CD4-positive, alpha-beta T cell (primary cell): Measurements from ENCODE around the gene TMEM72. TPM values are rescaled to one million over a fixed set of nuclear protein-coding genes. Genes with fewer than 3 reads are reported as not detected.

Source experiments
- ATAC-seq: fragments of 200-7000 bp; cut with Tn5 transposase; one replicate; pipeline ENCODE4 v1.10.0; 2022; ENCODE audit warnings: mild to moderate bottlenecking; ENCODE audit not compliant: poor library complexity
- CTCF ChIA-PET: fragments of 350-600 bp; sonication (Branson Sonifier 250); formaldehyde crosslinking; loops from one replicate; lab custom pipeline; 2021; ENCODE audit warnings: antibody characterized with exemption, inconsistent platforms; lab: Charles Lee
- POLR2A ChIA-PET: fragments of 350-600 bp; sonication (Branson Sonifier 250); formaldehyde crosslinking; loops from one replicate; lab custom pipeline; 2021; ENCODE audit warnings: antibody characterized with exemption, inconsistent platforms; lab: Charles Lee
- DNase-seq, 14 experiments: peaks; one replicate each; pipeline ENCODE4 v3.0.0-alpha.2; 2013 to 2020; ENCODE audit warnings: mixed read lengths in 2 of 14
- H3K27ac ChIP-seq, 2 donors: one replicate each; pipeline versions ENCODE4 v1.5.1 to v1.7.0; 2013; ENCODE audit warnings: low read length in 2 of 2, low read depth in 1 of 2, mild to moderate bottlenecking in 1 of 2
- H3K27me3 ChIP-seq, 2 experiments: 1 replicate in 1 of 2; 2 replicates in 1 of 2; pipeline versions ENCODE4 v1.6.1 to v1.7.0; 2013; ENCODE audit warnings: low read length in 2 of 2, control low read depth in 1 of 2, mild to moderate bottlenecking in 1 of 2, moderate library complexity in 1 of 2; ENCODE audit not compliant: insufficient read depth in 2 of 2, control insufficient read depth in 1 of 2
- H3K36me3 ChIP-seq: one replicate; pipeline ENCODE4 v1.6.1; 2013; ENCODE audit warnings: low read length, control low read depth; ENCODE audit not compliant: insufficient read depth
- H3K4me1 ChIP-seq: one replicate; pipeline ENCODE4 v1.6.1; 2013; ENCODE audit warnings: low read length, control low read depth; ENCODE audit not compliant: insufficient read depth
- H3K4me3 ChIP-seq: one replicate; pipeline ENCODE4 v1.5.1; 2013; ENCODE audit warnings: mild to moderate bottlenecking, low read length, moderate library complexity
- H3K9me3 ChIP-seq, 2 experiments: 1 replicate in 1 of 2; 2 replicates in 1 of 2; pipeline versions ENCODE4 v1.6.1 to v1.7.0; 2013; ENCODE audit warnings: low read length in 2 of 2, mild to moderate bottlenecking in 2 of 2, control low read depth in 1 of 2, moderate library complexity in 1 of 2; ENCODE audit not compliant: control insufficient read depth in 1 of 2, insufficient read depth in 1 of 2
- H3K27ac Mint-ChIP-seq: one replicate; pipeline ENCODE4 v1.8.0; 2020; ENCODE audit warnings: mixed read lengths
- H3K27me3 Mint-ChIP-seq: one replicate; pipeline ENCODE4 v1.8.0; 2021; ENCODE audit warnings: mixed read lengths
- H3K36me3 Mint-ChIP-seq: one replicate; pipeline ENCODE4 v1.8.0; 2021; ENCODE audit warnings: low read depth, mixed read lengths
- H3K4me1 Mint-ChIP-seq: one replicate; pipeline ENCODE4 v1.8.0; 2021; ENCODE audit warnings: low read depth, mixed read lengths
- H3K4me3 Mint-ChIP-seq: one replicate; pipeline ENCODE4 v1.8.0; 2020; ENCODE audit warnings: mild to moderate bottlenecking, mixed read lengths
- H3K9me3 Mint-ChIP-seq: one replicate; pipeline ENCODE4 v1.8.0; 2020; ENCODE audit warnings: mixed read lengths
- intact Hi-C, 2 experiments: fragments of 100-400 bp; cut with DNase I in 1 of 2; cut with micrococcal nuclease in 1 of 2; formaldehyde crosslinking; loops; one replicate each; pipeline versions ENCODE4 v1.15.1 to v1.9.0; 2023 to 2025; cut with DNase I, micrococcal nuclease
- total RNA-seq, 174 experiments: library from RNA in 2 of 174; stranded (reverse) in 2 of 174; gene quantifications; one replicate each; pipeline ENCODE4 v1.2.3 and lab custom pipeline; 2021 to 2026
- TF ChIP-seq, protein P1 (sequence below): fragments of 200-600 bp; IDR thresholded peaks from one replicate; pipeline ENCODE4 v1.8.0; 2022; ENCODE audit warnings: antibody characterized with exemption, mild to moderate bottlenecking

Gene TMEM72
- total RNA-seq, 2 experiments from 2014 or later: not detected

DNA sequence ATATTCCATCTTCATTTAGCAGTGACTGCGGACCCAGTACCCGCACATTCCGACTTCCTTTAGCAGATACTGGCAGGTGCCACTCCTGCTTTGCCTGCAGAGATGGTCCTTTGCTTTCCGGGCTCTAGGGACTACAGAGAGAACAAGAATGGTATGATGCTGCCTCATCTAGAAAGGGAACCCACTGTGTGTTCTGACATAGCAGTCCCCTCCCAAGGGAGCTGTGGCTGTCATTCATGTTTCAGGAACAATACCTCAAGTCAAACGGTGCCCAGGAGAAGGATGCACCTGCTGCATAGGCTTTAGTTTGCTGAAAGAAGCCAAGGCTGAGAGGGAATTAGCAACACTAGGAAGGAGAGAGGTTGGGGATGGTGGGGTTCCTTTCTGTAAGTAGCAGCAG is 15.9 kb upstream of the TMEM72 start:
- Mint-ChIP-seq H3K36me3 (no peaks in the 10 kb centered on the region), H3K27me3 (no peaks in the 10 kb centered on the region), H3K27ac (no peak overlapping the region), H3K4me1 (no peaks in the 10 kb centered on the region), H3K9me3 (no peaks in the 10 kb centered on the region), H3K4me3 (no peak overlapping the region)
- Histone ChIP-seq H3K9me3 (no peaks in the 10 kb centered on the region), H3K4me1 (no peaks in the 10 kb centered on the region), H3K27me3 (no peaks in the 10 kb centered on the region), H3K27ac (no peak overlapping the region), H3K4me3 (no peak overlapping the region), H3K36me3 (no peaks in the 10 kb centered on the region)
- ATAC-seq (no peak), DNase-seq (no peak)
- POLR2A ChIA-PET: no interaction called here
- CTCF ChIA-PET: no interaction called here
- intact Hi-C loops: no loop called here
- TF ChIP-seq, protein P1, sequence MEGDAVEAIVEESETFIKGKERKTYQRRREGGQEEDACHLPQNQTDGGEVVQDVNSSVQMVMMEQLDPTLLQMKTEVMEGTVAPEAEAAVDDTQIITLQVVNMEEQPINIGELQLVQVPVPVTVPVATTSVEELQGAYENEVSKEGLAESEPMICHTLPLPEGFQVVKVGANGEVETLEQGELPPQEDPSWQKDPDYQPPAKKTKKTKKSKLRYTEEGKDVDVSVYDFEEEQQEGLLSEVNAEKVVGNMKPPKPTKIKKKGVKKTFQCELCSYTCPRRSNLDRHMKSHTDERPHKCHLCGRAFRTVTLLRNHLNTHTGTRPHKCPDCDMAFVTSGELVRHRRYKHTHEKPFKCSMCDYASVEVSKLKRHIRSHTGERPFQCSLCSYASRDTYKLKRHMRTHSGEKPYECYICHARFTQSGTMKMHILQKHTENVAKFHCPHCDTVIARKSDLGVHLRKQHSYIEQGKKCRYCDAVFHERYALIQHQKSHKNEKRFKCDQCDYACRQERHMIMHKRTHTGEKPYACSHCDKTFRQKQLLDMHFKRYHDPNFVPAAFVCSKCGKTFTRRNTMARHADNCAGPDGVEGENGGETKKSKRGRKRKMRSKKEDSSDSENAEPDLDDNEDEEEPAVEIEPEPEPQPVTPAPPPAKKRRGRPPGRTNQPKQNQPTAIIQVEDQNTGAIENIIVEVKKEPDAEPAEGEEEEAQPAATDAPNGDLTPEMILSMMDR: no peak

DNA sequence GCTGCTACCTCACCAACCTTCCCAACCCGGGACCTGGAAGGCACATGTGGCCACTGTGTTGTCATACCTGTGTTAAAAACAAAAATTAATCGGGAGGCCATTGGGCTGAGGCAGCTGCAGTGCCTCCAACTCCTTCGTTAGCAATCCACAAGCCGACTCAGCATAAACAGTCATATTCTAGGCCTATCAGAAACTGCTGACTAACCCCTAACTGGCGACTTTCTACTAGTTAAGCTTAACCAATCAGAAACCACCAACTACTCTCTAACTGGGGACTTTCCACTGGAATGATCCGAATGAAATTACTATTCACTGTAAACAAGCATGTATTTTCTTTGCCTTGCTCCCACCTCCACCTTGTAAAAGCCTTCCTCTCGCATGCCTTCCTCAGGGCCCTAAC is 14.1 kb upstream of the TMEM72 start:
- no peaks in the 10 kb centered on the region for H3K4me1 ChIP-seq
- no peak overlapping the region for H3K27ac Mint-ChIP-seq
- no peaks in the 10 kb centered on the region for H3K27me3 Mint-ChIP-seq
- H3K9me3 ChIP-seq: no peaks in the 10 kb centered on the region
- TF ChIP-seq, protein P1: no peak
- no peaks in the 10 kb centered on the region for H3K4me1 Mint-ChIP-seq
- H3K9me3 Mint-ChIP-seq: no peaks in the 10 kb centered on the region
- ATAC-seq (no peak), DNase-seq (no peak)
- no peak overlapping the region for H3K4me3 ChIP-seq
- no peaks in the 10 kb centered on the region for H3K36me3 Mint-ChIP-seq
- ChIA-PET POLR2A (no interaction called here), CTCF (no interaction called here)
- no peaks in the 10 kb centered on the region for H3K36me3 ChIP-seq
- H3K4me3 Mint-ChIP-seq: no peak overlapping the region
- no peaks in the 10 kb centered on the region for H3K27me3 ChIP-seq
- intact Hi-C loops: no loop called here
- no peak overlapping the region for H3K27ac ChIP-seq

DNA sequence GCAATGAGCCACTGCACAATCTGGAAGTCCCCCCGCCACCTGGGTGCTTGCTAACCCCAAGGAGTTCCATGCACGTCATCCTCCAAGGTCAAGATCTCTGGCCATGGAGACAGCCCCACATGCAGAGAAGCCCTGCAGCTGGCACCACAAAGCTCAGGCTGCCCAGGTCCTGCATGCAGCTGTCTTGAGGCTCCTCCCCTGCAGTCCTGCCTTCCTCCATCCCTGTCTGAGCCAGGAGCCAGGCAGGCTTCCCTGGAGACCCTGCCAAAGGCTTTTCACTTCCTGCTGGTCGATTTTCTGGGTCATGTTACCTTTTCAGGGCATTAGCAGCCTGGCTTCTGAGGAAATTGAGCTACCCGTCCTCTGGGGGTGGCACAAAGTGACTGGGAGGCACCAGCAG is 12.5 kb upstream of the TMEM72 start:
- TF ChIP-seq, protein P1: no peak
- Mint-ChIP-seq H3K27me3 (no peaks in the 10 kb centered on the region), H3K9me3 (no peaks in the 10 kb centered on the region), H3K36me3 (no peaks in the 10 kb centered on the region), H3K27ac (no peak overlapping the region), H3K4me1 (no peaks in the 10 kb centered on the region), H3K4me3 (no peak overlapping the region)
- Histone ChIP-seq H3K27ac (no peak overlapping the region), H3K4me3 (no peak overlapping the region), H3K27me3 (no peaks in the 10 kb centered on the region), H3K4me1 (no peaks in the 10 kb centered on the region), H3K36me3 (no peaks in the 10 kb centered on the region), H3K9me3 (no peaks in the 10 kb centered on the region)
- DNase-seq: no peak
- ChIA-PET POLR2A (no interaction called here), CTCF (no interaction called here)
- intact Hi-C loops: no loop called here
- ATAC-seq: no peak
